ENCODE measurements around the gene CCR1.

Gene CCR1

DNA sequence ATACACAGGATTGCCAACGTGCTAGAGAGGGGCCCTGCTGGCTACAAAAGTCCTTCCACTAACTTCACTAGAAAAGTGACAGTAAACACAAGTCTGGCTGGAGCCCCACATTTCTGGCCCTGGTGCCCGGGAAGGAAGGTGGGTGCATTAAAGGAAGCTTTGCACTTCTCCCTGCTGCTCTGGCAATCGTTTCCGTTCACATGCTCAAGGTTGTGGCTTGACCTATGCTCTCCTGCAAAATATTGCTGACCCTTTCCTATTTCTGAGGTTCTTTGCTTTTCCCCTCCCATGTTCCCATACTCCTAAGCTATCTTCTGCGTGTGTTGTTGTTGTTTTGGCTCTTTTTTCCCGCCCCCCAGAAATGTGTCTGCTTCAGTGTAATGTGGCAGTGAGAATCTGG, 25.1 kb upstream of the CCR1 start:
- no peaks in the 10 kb centered on the region for H3K36me3 ChIP-seq (ENCODE audit: control insufficient read depth, insufficient read depth, low read length)
- 91 to 93% methylated on average over 2 to 3 of the region's 6 CpGs for WGBS, 2 experiments (ENCODE audit: insufficient coverage in 2 of 2)
- no peaks in the 10 kb centered on the region for H3K4me1 ChIP-seq (ENCODE audit: control insufficient read depth, insufficient read depth, low read length, poor library complexity, severe bottlenecking)
- H3K9me3 ChIP-seq (ENCODE audit: control insufficient read depth, low read length) = no peaks in the 10 kb centered on the region
- no peak overlapping the region for H3K4me3 ChIP-seq (ENCODE audit: extremely low read depth, insufficient read depth, low read length, poor library complexity, severe bottlenecking)
- no peak overlapping the region for H3K27ac ChIP-seq (ENCODE audit: low read depth, low read length, severe bottlenecking)

DNA sequence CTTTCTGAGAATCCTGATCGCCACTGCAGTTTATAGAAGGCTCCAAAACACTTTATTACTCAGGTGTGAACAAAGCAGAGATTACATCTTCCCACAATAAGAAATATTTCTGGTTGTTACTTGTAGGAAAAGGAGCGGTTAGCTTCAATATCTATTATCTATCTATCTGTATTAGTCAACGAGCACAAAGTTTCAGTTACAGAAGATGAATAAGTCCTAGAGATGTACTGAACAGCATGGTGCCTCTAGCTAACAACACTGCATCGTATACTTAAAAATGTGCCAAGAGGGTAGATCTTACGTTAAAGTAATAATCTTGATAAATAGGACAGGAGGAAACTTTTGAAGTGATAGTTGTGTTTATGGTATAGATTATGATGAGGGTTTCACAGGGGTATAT, 23.2 kb upstream of the CCR1 start:
- no peaks in the 10 kb centered on the region for H3K36me3 ChIP-seq (ENCODE audit: control insufficient read depth, insufficient read depth, low read length)
- H3K27ac ChIP-seq (ENCODE audit: low read depth, low read length, severe bottlenecking) = no peak overlapping the region
- 94 to 100% methylated on average over 2 to 3 of the region's 5 CpGs for WGBS, 2 experiments (ENCODE audit: insufficient coverage in 2 of 2)
- H3K4me3 ChIP-seq (ENCODE audit: extremely low read depth, insufficient read depth, low read length, poor library complexity, severe bottlenecking) = no peak overlapping the region
- H3K9me3 ChIP-seq (ENCODE audit: control insufficient read depth, low read length) = no peaks in the 10 kb centered on the region
- no peaks in the 10 kb centered on the region for H3K4me1 ChIP-seq (ENCODE audit: control insufficient read depth, insufficient read depth, low read length, poor library complexity, severe bottlenecking)

DNA sequence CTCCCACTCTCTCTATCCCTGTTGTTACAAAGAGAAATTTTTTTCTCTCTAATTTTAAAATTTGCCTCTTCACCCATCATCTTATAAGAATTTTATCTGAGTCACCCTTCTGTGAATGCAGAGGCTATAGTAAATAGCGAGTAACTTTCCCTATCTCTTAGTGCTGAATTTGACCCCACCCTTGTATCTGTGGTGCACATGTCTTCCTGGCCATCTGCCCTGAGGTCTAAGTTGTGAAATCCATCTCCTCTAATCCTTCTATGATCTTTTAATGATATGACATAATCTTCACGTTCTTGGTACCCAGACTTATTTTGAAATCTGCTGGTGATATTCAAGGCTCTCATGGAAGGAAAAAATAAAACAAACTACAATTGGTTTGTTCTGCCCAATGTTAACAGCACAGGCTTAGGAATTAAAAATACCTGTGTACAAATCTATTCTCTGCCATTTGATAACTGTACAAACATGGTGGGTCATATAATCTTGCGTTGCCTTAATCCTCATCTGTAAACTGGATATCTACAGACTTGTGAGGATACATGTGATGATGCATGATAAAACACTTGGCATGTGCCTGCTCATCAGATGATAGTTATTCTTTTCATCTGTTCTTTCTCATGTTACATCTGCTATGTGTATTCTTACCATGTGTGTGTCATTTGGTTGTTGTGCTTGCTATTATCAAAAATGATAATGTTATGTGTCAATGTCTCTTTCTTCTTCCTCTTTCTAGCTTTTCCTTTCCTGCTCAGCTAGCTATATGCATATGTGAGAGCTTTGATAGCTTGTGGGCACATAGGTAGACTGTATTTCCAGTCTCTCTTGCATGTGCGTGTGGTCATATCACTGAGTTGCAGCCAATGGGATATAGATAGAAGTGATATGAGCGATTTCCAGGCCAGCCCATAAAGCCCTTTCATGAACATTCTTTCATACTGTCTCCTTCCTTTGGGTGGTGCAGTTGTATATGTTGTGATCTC, 20.4 kb upstream of the CCR1 start:
- WGBS, 2 experiments (ENCODE audit: insufficient coverage in 2 of 2) = 93 to 100% methylated on average over 1 to 2 of the region's 5 CpGs
- Histone ChIP-seq H3K4me1 (ENCODE audit: control insufficient read depth, insufficient read depth, low read length, poor library complexity, severe bottlenecking) (no peaks in the 10 kb centered on the region), H3K4me3 (ENCODE audit: extremely low read depth, insufficient read depth, low read length, poor library complexity, severe bottlenecking) (no peak overlapping the region), H3K27ac (ENCODE audit: low read depth, low read length, severe bottlenecking) (no peak overlapping the region), H3K9me3 (ENCODE audit: control insufficient read depth, low read length) (no peaks in the 10 kb centered on the region), H3K36me3 (ENCODE audit: control insufficient read depth, insufficient read depth, low read length) (no peaks in the 10 kb centered on the region)

DNA sequence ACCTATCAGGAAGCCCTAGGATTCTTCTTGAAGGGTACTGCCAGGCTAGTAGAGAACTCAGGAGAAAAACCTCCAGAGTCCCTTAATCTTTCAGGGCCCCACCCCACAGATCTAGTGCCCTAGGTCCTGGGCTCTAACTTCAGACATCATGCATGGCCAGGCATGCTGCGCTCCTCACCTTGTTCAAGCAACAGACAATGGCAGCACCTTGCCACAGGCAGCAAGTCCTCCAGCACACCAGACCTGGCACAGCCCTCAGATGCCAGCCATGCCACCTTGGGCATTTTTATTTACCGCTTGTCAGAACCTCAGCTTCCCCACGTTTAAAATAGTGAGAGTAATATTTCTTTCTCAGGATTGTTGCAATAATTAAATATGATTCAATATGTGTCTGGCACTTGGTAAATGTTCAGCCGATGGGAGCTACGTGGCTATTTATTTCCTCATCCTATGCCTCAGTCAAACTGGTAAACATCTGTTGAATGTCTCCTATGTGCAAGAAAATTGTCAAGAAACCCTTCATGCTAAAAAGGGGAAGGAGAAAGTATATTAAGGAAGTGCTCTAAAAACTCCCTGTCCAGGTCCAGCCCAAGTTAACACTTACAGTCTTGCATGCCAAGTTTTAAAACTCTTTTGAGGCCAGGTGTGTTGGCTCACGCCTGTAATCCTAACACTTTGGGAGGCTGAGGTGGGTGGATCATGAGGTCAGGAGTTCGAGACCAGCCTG, 14.5 kb upstream of the CCR1 start:
- Histone ChIP-seq H3K9me3 (ENCODE audit: control insufficient read depth, low read length) (no peaks in the 10 kb centered on the region), H3K36me3 (ENCODE audit: control insufficient read depth, insufficient read depth, low read length) (no peaks in the 10 kb centered on the region), H3K4me1 (ENCODE audit: control insufficient read depth, insufficient read depth, low read length, poor library complexity, severe bottlenecking) (no peaks in the 10 kb centered on the region), H3K4me3 (ENCODE audit: extremely low read depth, insufficient read depth, low read length, poor library complexity, severe bottlenecking) (no peak overlapping the region), H3K27ac (ENCODE audit: low read depth, low read length, severe bottlenecking) (no peak overlapping the region)
- 100% methylated on average over 2 to 3 of the region's 7 CpGs for WGBS, 2 experiments (ENCODE audit: insufficient coverage in 2 of 2)

DNA sequence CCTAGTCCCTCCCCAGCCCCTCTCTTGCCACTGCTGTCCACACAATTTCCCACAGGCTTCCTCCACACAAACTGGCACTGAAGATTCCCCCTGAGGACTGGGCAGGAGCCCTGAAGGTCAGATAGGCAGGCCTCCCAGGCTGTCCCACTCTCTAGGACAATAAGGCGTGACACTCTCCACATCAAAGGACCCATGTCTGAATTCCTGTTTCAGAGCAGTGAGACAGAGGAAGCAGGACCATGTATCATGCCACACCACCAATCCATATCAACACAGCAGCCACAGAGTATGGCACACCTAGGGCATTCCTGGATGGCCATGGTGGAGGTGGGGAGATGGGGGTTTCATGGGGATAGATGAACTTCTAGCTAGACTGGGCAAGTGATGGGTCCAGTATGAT, 13.8 kb upstream of the CCR1 start:
- H3K27ac ChIP-seq (ENCODE audit: low read depth, low read length, severe bottlenecking) = no peak overlapping the region
- no peaks in the 10 kb centered on the region for H3K36me3 ChIP-seq (ENCODE audit: control insufficient read depth, insufficient read depth, low read length)
- no peak overlapping the region for H3K4me3 ChIP-seq (ENCODE audit: extremely low read depth, insufficient read depth, low read length, poor library complexity, severe bottlenecking)
- H3K4me1 ChIP-seq (ENCODE audit: control insufficient read depth, insufficient read depth, low read length, poor library complexity, severe bottlenecking) = no peaks in the 10 kb centered on the region
- H3K9me3 ChIP-seq (ENCODE audit: control insufficient read depth, low read length) = no peaks in the 10 kb centered on the region
- 100% methylated on average over 1 of the region's 1 CpG; no CpG with 5 or more reads in 1 of the 2 experiments for WGBS, 2 experiments (ENCODE audit: insufficient coverage in 2 of 2)

DNA sequence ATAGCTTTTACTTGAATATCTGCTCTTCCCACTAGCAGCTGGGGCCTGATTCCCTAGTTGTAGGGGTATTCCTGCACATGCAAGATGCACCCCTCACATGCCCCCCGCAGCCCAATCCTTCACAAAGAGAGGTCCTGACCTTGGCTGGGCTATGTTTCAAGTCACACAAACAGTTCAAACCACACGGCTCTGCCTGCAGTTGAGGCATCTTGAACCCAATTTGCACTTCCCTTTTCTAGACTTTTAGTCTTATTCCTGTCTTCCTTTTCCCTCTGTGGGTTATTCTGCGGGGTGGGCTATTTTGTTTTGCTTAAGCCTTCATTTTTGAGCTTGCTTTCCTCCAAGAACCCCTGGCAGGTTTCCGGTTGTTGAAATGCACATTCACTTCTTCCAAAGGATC, 13.3 kb upstream of the CCR1 start:
- 88 to 100% methylated on average over 1 to 2 of the region's 4 CpGs for WGBS, 2 experiments (ENCODE audit: insufficient coverage in 2 of 2)
- H3K9me3 ChIP-seq (ENCODE audit: control insufficient read depth, low read length) = no peaks in the 10 kb centered on the region

DNA sequence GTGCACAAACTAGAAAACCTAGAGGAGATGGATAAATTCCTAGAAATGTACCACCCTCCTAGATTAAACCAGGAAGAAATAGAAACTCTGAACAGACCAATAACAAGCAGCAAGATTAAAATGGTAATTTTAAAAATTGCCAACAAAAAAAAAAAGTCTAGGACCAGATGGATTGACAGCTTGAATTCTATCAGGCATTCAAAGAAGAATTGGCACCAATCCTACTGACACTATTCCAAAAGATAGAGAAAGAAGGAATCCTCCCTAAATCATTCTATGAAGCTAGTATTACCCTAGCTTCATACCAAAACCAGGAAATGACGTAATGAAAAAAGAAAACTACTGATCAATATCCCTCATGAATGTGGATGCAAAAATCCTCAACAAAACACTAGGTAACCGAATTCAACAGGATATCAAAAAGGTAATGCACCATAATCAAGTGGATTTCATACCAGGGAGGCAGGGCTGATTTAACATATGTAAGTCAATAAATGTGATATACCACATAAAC, 10.1 kb upstream of the CCR1 start:
- Histone ChIP-seq H3K4me3 (ENCODE audit: extremely low read depth, insufficient read depth, low read length, poor library complexity, severe bottlenecking) (no peak overlapping the region), H3K36me3 (ENCODE audit: control insufficient read depth, insufficient read depth, low read length) (no peaks in the 10 kb centered on the region), H3K9me3 (ENCODE audit: control insufficient read depth, low read length) (no peaks in the 10 kb centered on the region), H3K4me1 (ENCODE audit: control insufficient read depth, insufficient read depth, low read length, poor library complexity, severe bottlenecking) (no peaks in the 10 kb centered on the region), H3K27ac (ENCODE audit: low read depth, low read length, severe bottlenecking) (no peak overlapping the region)
- WGBS, 2 experiments (ENCODE audit: insufficient coverage in 2 of 2) = no CpG with 5 or more reads among the region's 2 CpGs

More for the DNA sequence above, 13.3 kb upstream of the CCR1 start:
- Histone ChIP-seq H3K4me3 (ENCODE audit: extremely low read depth, insufficient read depth, low read length, poor library complexity, severe bottlenecking) (no peak overlapping the region), H3K4me1 (ENCODE audit: control insufficient read depth, insufficient read depth, low read length, poor library complexity, severe bottlenecking) (no peaks in the 10 kb centered on the region), H3K36me3 (ENCODE audit: control insufficient read depth, insufficient read depth, low read length) (no peaks in the 10 kb centered on the region), H3K27ac (ENCODE audit: low read depth, low read length, severe bottlenecking) (no peak overlapping the region)

DNA sequence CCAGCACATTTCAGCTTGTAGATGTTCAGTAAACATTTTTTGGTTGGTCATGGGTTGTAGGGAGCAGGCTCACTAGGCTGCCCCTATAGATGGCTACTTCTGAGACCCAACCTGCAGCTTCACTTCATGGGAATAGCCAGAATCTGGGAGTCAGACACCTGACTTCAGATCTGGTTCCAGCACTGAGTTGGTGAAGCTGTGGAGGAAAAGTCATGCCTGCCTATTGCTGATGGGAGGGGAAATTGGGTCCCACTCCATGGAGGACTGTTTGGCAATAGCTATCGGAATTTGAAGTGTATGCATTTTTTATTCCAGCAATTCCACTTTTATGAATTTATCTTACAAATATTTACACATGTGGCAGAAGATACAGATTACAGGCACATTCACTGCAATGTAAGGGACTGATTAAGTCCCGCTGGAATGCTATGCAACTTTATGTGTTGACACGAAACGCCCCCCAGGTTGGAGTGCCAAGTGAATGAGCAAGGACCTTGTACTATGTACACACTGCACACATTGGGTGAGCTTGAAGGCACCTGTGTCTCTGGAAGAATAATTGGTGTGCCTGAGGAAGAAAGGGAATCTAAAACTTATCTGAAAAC, 7.8 kb upstream of the CCR1 start:
- no peak overlapping the region for H3K4me3 ChIP-seq (ENCODE audit: extremely low read depth, insufficient read depth, low read length, poor library complexity, severe bottlenecking)
- WGBS, 2 experiments (ENCODE audit: insufficient coverage in 2 of 2) = 83 to 95% methylated on average over 3 of the region's 4 CpGs
- no peak overlapping the region for H3K27ac ChIP-seq (ENCODE audit: low read depth, low read length, severe bottlenecking)
- no peaks in the 10 kb centered on the region for H3K36me3 ChIP-seq (ENCODE audit: control insufficient read depth, insufficient read depth, low read length)
- H3K4me1 ChIP-seq (ENCODE audit: control insufficient read depth, insufficient read depth, low read length, poor library complexity, severe bottlenecking) = no peaks in the 10 kb centered on the region
- H3K9me3 ChIP-seq (ENCODE audit: control insufficient read depth, low read length) = no peaks in the 10 kb centered on the region

DNA sequence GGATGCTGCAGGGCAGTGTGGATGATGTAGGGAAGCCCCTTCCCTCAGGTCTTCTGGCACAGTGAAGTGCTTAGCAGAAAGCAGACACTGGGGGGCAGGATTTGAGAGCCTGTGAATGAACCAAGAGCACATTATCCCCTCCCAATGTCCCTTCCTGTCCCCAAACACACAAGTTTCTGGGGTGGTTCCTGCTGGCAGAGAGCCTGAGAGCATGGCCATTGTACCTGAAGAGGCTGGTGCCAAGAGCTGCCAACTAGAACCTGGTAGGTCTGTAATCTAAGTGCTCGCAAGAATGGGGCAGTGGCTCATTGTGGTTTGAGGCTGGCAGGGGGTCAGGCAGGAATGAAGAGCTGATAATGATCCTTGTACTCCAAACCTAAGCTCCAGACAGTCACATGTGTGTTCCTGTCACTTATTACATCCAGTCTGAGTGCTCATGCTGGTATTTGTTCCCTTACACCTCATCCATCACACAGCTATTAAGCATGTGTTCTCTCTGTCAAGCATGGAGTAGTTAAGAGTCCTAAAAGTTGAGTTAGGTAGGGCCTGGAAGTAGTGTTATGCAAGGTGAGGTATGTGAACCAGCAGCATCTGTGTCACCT, 6.7 kb upstream of the CCR1 start:
- WGBS, 2 experiments (ENCODE audit: insufficient coverage in 2 of 2) = 89 to 100% methylated on average over 1 of the region's 1 CpG
- Histone ChIP-seq H3K36me3 (ENCODE audit: control insufficient read depth, insufficient read depth, low read length) (no peaks in the 10 kb centered on the region), H3K9me3 (ENCODE audit: control insufficient read depth, low read length) (no peaks in the 10 kb centered on the region), H3K27ac (ENCODE audit: low read depth, low read length, severe bottlenecking) (no peak overlapping the region), H3K4me1 (ENCODE audit: control insufficient read depth, insufficient read depth, low read length, poor library complexity, severe bottlenecking) (no peaks in the 10 kb centered on the region), H3K4me3 (ENCODE audit: extremely low read depth, insufficient read depth, low read length, poor library complexity, severe bottlenecking) (no peak overlapping the region)

DNA sequence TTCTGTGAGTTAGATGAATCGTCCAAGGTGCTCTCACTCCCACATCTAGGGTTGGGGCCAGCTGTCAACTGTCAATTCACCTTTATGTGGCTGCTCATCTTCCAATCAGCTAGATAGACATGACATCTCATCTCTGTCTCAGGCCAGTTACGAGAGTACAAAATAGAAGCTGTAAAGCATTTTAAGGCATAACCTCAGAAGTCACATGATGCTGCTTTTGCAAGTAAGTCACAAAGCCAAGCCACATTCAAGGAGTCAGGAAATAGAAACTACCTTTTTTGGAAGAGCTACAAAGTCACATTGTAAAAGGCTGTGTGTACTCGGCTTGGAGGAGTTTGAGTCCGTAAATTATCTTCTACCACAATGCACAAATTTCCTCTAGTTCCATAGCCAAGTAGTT, 5.1 kb upstream of the CCR1 start:
- no peak overlapping the region for H3K4me3 ChIP-seq (ENCODE audit: extremely low read depth, insufficient read depth, low read length, poor library complexity, severe bottlenecking)
- no peaks in the 10 kb centered on the region for H3K36me3 ChIP-seq (ENCODE audit: control insufficient read depth, insufficient read depth, low read length)
- H3K9me3 ChIP-seq (ENCODE audit: control insufficient read depth, low read length) = no peaks in the 10 kb centered on the region
- H3K27ac ChIP-seq (ENCODE audit: low read depth, low read length, severe bottlenecking) = no peak overlapping the region
- 86 to 100% methylated on average over 4 of the region's 4 CpGs for WGBS, 2 experiments (ENCODE audit: insufficient coverage in 2 of 2)
- H3K4me1 ChIP-seq (ENCODE audit: control insufficient read depth, insufficient read depth, low read length, poor library complexity, severe bottlenecking) = no peaks in the 10 kb centered on the region
